Gastroesophageal sphincter (tissue), 4 donors: ENCODE results near the gene OR5J2. TPM values are rescaled to one million over a fixed set of nuclear protein-coding genes. Genes with fewer than 3 reads are reported as not detected.
"Not testable (repeated sequence)": the region's sequence is repeated elsewhere in the genome, so short reads cannot be mapped to it uniquely, and the experiment has no call there.

Source experiments
- ATAC-seq: fragments of 150-250 bp; one replicate; pipeline ENCODE4 v1.9.1; 2016; ENCODE audit warnings: mild to moderate bottlenecking, moderate library complexity
- H3K27ac ChIP-seq, 4 donors: fragments of 200-600 bp; sonication (generic) in 3 of 4; 1 replicate in 3 of 4; 2 replicates in 1 of 4; pipeline ENCODE4 v1.5.1; 2016 to 2019
- H3K27me3 ChIP-seq: fragments of 200-600 bp; sonication (generic); one replicate; pipeline ENCODE4 v1.5.1; 2019
- H3K36me3 ChIP-seq, 2 donors: fragments of 200-600 bp; sonication (generic); one replicate each; pipeline ENCODE4 v1.5.1; 2019; ENCODE audit warnings: control low read depth in 1 of 2
- H3K4me1 ChIP-seq, 3 donors: fragments of 200-600 bp; sonication (generic); 1 replicate in 2 of 3; 2 replicates in 1 of 3; pipeline ENCODE4 v1.5.1; 2016 to 2019; ENCODE audit warnings: control low read depth in 2 of 3
- H3K4me3 ChIP-seq, 2 donors: fragments of 200-600 bp; sonication (generic); one replicate each; pipeline ENCODE4 v1.5.1; 2019; ENCODE audit warnings: mild to moderate bottlenecking in 1 of 2, moderate library complexity in 1 of 2
- H3K9me3 ChIP-seq, 3 donors: fragments of 200-600 bp; sonication (generic); one replicate each; pipeline ENCODE4 v1.5.1; 2017 to 2019; ENCODE audit warnings: control low read depth in 2 of 3
- CTCF ChIP-seq, 4 experiments: fragments of 200-600 bp in 2 of 4; fragments of 450-650 bp in 2 of 4; sonication (generic) in 1 of 4; IDR thresholded peaks; one replicate each; pipeline ENCODE4 v1.5.1; 2017 to 2019; ENCODE audit warnings: antibody characterized with exemption in 4 of 4, mild to moderate bottlenecking in 2 of 4, moderate library complexity in 2 of 4
- EP300 ChIP-seq: sonication (generic); formaldehyde crosslinking; IDR thresholded peaks from one replicate; pipeline ENCODE4 v1.6.1; 2017; ENCODE audit warnings: antibody characterized with exemption, mild to moderate bottlenecking
- POLR2A ChIP-seq, 2 donors: fragments of 450-650 bp; IDR thresholded peaks; one replicate each; pipeline ENCODE4 v1.6.1; 2017; ENCODE audit warnings: antibody characterized with exemption in 2 of 2, mild to moderate bottlenecking in 2 of 2, moderate library complexity in 1 of 2
- POLR2AphosphoS5 ChIP-seq: sonication (generic); formaldehyde crosslinking; IDR thresholded peaks from one replicate; pipeline ENCODE4 v1.6.1; 2017; ENCODE audit warnings: antibody characterized with exemption
- WGBS, 2 donors: methylation state at CpG; one replicate each; pipeline ENCODE4 v1.1.5; 2018; ENCODE audit warnings: low coverage in 1 of 2; 5-methylcytosine and 5-hydroxymethylcytosine counted together
- total RNA-seq, 4 donors: library from RNA; depleted of rRNA; stranded (reverse); fragments of >200 nt; gene quantifications; one replicate each; pipeline ENCODE4 v1.1.0, GENCODE V29; 2016

The OR5J2 gene
- not detected for total RNA-seq

DNA sequence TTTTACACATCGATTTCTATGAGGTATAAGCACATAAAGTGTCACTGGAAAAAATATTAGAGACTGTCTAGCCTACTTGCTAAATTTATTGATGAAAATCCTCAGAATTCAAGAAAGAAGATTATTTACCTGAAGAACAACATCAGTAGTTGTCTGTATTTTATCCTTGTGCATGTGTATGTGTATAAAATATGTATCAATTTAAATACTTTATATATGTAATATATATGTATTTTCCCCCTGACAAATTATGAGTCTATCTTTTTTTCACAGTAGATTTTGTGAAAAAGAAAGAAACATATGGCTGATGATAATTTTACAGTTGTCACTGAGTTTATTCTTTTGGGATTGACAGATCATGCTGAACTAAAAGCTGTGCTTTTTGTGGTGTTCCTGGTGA lies at the start of gene OR5J2:
TSS of gene OR5J2 (plus strand) at position 301 of the 400 bp plus-strand sequence. CDS start at position 301, 0 bp downstream.
- H3K27me3 ChIP-seq = no peaks in the 10 kb centered on the region
- peaks cover 0 to 8% (median 0%) of the 10 kb centered on the region in 3 donors for H3K9me3 ChIP-seq
- TF ChIP-seq EP300 (no peak), POLR2AphosphoS5 (no peak), CTCF (IDR thresholded peaks at IDR 0.05) (no peak), POLR2A (IDR thresholded peaks at IDR 0.05) (no peak)
- H3K4me3 ChIP-seq = no peak within 1 kb of the TSS
- ATAC-seq = no peak
- no peaks in the 10 kb centered on the region for H3K4me1 ChIP-seq
- H3K36me3 ChIP-seq = no peaks in the 10 kb centered on the region
- WGBS, 2 donors = 53 to 83% methylated on average over 1 of the region's 1 CpG
- H3K27ac ChIP-seq = no peak within 1 kb of the TSS

DNA sequence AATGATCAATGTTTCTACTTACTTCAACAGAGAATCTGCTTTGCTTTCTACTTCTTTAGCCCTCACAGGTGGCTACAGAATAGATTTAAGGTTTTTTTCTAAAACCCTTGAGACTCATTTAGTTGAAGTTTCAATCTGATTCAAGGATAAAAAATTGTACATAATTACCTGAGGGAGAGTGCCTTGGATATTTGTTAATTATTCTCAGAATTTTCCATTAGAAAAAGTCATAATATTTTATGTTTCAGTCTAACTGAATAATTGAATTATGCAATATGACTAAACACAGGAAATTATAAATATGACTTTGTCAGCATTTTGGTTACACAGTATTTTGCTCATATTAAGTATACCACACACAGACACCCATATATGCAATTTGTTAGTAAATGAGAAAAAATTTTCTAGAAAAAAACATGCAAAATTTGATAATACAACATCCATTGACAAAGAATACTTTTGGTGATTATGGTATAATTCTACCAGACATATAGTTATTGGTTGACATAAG lies 36.2 kb upstream of the OR5J2 start, which contains the start of gene OR8J3:
TSS of gene OR8J3 (minus strand) at position 51 of the 511 bp plus-strand sequence. CDS start 2,483 bp downstream, outside the sequence.
- TF ChIP-seq EP300 (no peak), POLR2AphosphoS5 (no peak), CTCF (IDR thresholded peaks at IDR 0.05) (no peak), POLR2A (IDR thresholded peaks at IDR 0.05) (no peak)
- no peak for ATAC-seq
- Histone ChIP-seq H3K27ac (no peak within 1 kb of the TSS), H3K9me3 (peaks cover 0 to 3% (median 0%) of the 10 kb centered on the region in 3 donors), H3K4me1 (no peaks in the 10 kb centered on the region), H3K27me3 (no peaks in the 10 kb centered on the region), H3K36me3 (no peaks in the 10 kb centered on the region), H3K4me3 (no peak within 1 kb of the TSS)

DNA sequence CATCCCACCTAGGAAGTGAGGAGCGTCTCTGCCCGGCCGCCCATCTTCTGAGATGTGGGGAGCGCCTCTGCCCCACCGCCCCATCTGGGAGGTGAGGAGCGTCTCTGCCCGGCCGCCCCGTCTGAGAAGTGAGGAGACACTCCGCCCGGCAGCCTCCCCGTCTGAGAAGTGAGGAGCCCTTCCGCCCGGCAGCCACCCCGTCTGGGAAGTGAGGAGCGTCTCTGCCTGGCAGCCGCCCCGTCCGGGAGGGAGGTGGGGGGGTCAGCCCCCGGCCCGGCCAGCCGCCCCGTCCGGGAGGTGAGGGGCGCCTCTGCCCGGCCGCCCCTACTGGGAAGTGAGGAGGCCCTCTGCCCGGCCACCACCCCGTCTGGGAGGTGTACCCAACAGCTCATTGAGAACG lies 32.7 kb upstream of the OR5J2 start:
- H3K27ac ChIP-seq, H3K27me3 ChIP-seq, H3K4me1 ChIP-seq, ATAC-seq, H3K36me3 ChIP-seq, H3K9me3 ChIP-seq, H3K4me3 ChIP-seq: not testable (repeated sequence)
- WGBS, 2 donors = no CpG with 5 or more reads among the region's 30 CpGs

GRCh38 chr11:56151376-56151775 lies 25.0 kb upstream of the OR5J2 start:
- no peaks in the 10 kb centered on the region for H3K4me1 ChIP-seq
- no peak for ATAC-seq
- no peak overlapping the region for H3K27ac ChIP-seq
- no peaks in the 10 kb centered on the region for H3K27me3 ChIP-seq
- 60 to 83% methylated on average over 1 of the region's 1 CpG for WGBS, 2 donors
- H3K36me3 ChIP-seq = no peaks in the 10 kb centered on the region
- no peak overlapping the region for H3K4me3 ChIP-seq
- no peak for TF ChIP-seq POLR2A (IDR thresholded peaks at IDR 0.05)
- H3K9me3 ChIP-seq = peaks cover 0 to 21% (median 0%) of the 10 kb centered on the region in 3 donors

DNA sequence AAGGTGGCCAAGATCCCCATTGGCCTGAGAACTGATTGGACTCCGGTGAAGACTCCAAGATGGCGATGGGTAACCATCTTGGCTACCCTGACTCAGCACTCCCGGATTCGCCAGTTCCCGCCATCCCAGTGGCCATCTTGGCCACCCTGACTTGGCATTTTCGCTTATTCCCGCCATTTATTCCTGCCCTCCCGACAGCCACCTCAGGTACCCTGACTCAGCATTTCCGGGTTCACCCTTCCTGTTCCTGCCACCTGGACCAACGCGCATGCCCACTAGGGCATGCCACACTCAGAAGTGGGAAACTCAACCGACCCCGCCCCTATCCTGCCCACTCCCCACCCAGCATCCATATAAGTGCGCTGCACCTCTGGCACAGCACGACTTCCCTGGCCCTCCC lies 24.1 kb upstream of the OR5J2 start:
- no peak overlapping the region for H3K4me3 ChIP-seq
- H3K4me1 ChIP-seq = no peaks in the 10 kb centered on the region
- peaks cover 0 to 21% (median 0%) of the 10 kb centered on the region in 3 donors for H3K9me3 ChIP-seq
- no peak for ATAC-seq
- no peaks in the 10 kb centered on the region for H3K36me3 ChIP-seq
- TF ChIP-seq POLR2AphosphoS5 (no peak), EP300 (no peak), POLR2A (IDR thresholded peaks at IDR 0.05) (no peak), CTCF (IDR thresholded peaks at IDR 0.05) (no peak)
- 89 to 97% methylated on average over 6 to 14 of the region's 15 CpGs for WGBS, 2 donors
- H3K27ac ChIP-seq = no peak overlapping the region
- no peaks in the 10 kb centered on the region for H3K27me3 ChIP-seq

GRCh38 chr11:56160217-56160616 lies 16.2 kb upstream of the OR5J2 start, which contains the start of gene OR8K5:
OR8K5 (minus strand) TSS chr11:56160317; CDS start chr11:56160317, 0 bp downstream.
- TF ChIP-seq CTCF (IDR thresholded peaks at IDR 0.05) (no peak), POLR2AphosphoS5 (no peak), EP300 (no peak), POLR2A (IDR thresholded peaks at IDR 0.05) (no peak)

More at GRCh38 chr11:56160217-56160616, 16.2 kb upstream of the OR5J2 start, which contains the start of gene OR8K5:
- H3K4me1 ChIP-seq = no peaks in the 10 kb centered on the region
- no peak within 1 kb of the TSS for H3K4me3 ChIP-seq
- no peaks in the 10 kb centered on the region for H3K27me3 ChIP-seq
- no peak within 1 kb of the TSS for H3K27ac ChIP-seq
- WGBS, 2 donors = 74 to 90% methylated on average over 2 to 3 of the region's 3 CpGs
- no peaks in the 10 kb centered on the region for H3K9me3 ChIP-seq
- no peaks in the 10 kb centered on the region for H3K36me3 ChIP-seq
- ATAC-seq = no peak
